IMR-90 (cell line): ENCODE results near the gene FFAR2. TPM values are rescaled to one million over a fixed set of nuclear protein-coding genes. Genes with fewer than 3 reads are reported as not detected.

Experiments
- ATAC-seq: fragments of 200-7000 bp; cut with Tn5 transposase; 2 replicates; pipeline ENCODE4 v1.9.1; 2020; ENCODE audit warnings: low read depth, mild to moderate bottlenecking, moderate library complexity
- BruUV-seq: library from RNA; stranded (reverse); fragments of 400-500 nt; replicated peaks from 2 replicates; lab custom pipeline; 2021; lab: Mats Ljungman, UMichigan
- CTCF ChIA-PET: fragments of 300-600 bp; formaldehyde crosslinking; extraction: SDS; loops from one replicate; lab custom pipeline; 2021; ENCODE audit warnings: antibody characterized with exemption; lab: Yijun Ruan, JAX
- POLR2A ChIA-PET: fragments of 300-600 bp; sonication (Branson Sonifier 250); formaldehyde crosslinking; loops from one replicate; lab custom pipeline; 2022; ENCODE audit warnings: antibody characterized with exemption; ENCODE audit not compliant: unreplicated experiment; lab: Charles Lee
- DNase-seq: peaks from one replicate; pipeline ENCODE4 v3.0.0; 2013
- H2AFZ ChIP-seq: replicated peaks from 2 replicates; pipeline ENCODE3; 2013; ENCODE audit warnings: low read length, mild to moderate bottlenecking; ENCODE audit not compliant: poor library complexity
- H2AK5ac ChIP-seq: 2 replicates; pipeline ENCODE4 v1.6.1; 2013; ENCODE audit warnings: low read depth, low read length, inconsistent platforms
- H2AK9ac ChIP-seq: replicated peaks from 2 replicates; pipeline ENCODE3; 2013; ENCODE audit warnings: mild to moderate bottlenecking, low read depth, low read length, moderate library complexity; ENCODE audit not compliant: poor library complexity
- H2BK120ac ChIP-seq: 2 replicates; pipeline ENCODE4 v1.6.1; 2013; ENCODE audit warnings: low read depth, low read length, inconsistent platforms
- H2BK15ac ChIP-seq: 3 replicates; pipeline ENCODE4 v1.6.1; 2013; ENCODE audit warnings: low read depth, low read length, inconsistent platforms
- H2BK20ac ChIP-seq: 2 replicates; pipeline ENCODE4 v1.6.1; 2013; ENCODE audit warnings: low read depth, mild to moderate bottlenecking, inconsistent platforms, low read length, moderate library complexity
- H2BK5ac ChIP-seq: 2 replicates; pipeline ENCODE4 v1.6.1; 2013; ENCODE audit warnings: mild to moderate bottlenecking, low read depth, low read length, inconsistent platforms; ENCODE audit not compliant: poor library complexity, severe bottlenecking
- H3K14ac ChIP-seq: replicated peaks from 2 replicates; pipeline ENCODE4 v1.6.1; 2013; ENCODE audit warnings: low read depth, low read length, inconsistent platforms
- H3K18ac ChIP-seq: 2 replicates; pipeline ENCODE4 v1.6.1; 2013; ENCODE audit warnings: low read depth, low read length, control low read depth
- H3K23ac ChIP-seq: 2 replicates; pipeline ENCODE4 v1.6.1; 2013; ENCODE audit warnings: low read depth, low read length, inconsistent platforms
- H3K27ac ChIP-seq: 2 replicates; pipeline ENCODE4 v1.5.1; 2013; ENCODE audit warnings: mild to moderate bottlenecking, control low read depth, low read length; ENCODE audit not compliant: insufficient read depth
- H3K27me3 ChIP-seq: 2 replicates; pipeline ENCODE4 v1.6.1; 2013; ENCODE audit warnings: low read length; ENCODE audit not compliant: control insufficient read depth, insufficient read depth
- H3K36me3 ChIP-seq: 2 replicates; pipeline ENCODE4 v1.6.1; 2013; ENCODE audit warnings: low read length, mixed read lengths; ENCODE audit not compliant: control insufficient read depth, insufficient read depth
- H3K4ac ChIP-seq: 2 replicates; pipeline ENCODE4 v1.6.1; 2013; ENCODE audit warnings: low read depth, low read length, inconsistent platforms
- H3K4me1 ChIP-seq: 2 replicates; pipeline ENCODE4 v1.6.1; 2013; ENCODE audit warnings: low read length, mixed read lengths; ENCODE audit not compliant: control insufficient read depth, insufficient read depth
- H3K4me2 ChIP-seq: 2 replicates; pipeline ENCODE4 v1.6.1; 2013; ENCODE audit warnings: low read depth, mild to moderate bottlenecking, control low read depth, low read length, moderate library complexity
- H3K4me3 ChIP-seq: 2 replicates; pipeline ENCODE4 v1.5.1; 2013; ENCODE audit warnings: low read depth, mild to moderate bottlenecking, control low read depth, low read length, moderate library complexity; ENCODE audit not compliant: insufficient read depth
- H3K56ac ChIP-seq: 2 replicates; pipeline ENCODE4 v1.6.1; 2013; ENCODE audit warnings: low read length, inconsistent platforms; ENCODE audit not compliant: insufficient read depth; ENCODE audit errors: extremely low read depth
- H3K79me1 ChIP-seq, 2 experiments: 2 replicates each; pipeline ENCODE4 v1.6.1; 2013; ENCODE audit warnings: low read length in 2 of 2, inconsistent platforms in 1 of 2, low read depth in 1 of 2
- H3K9ac ChIP-seq: 2 replicates; pipeline ENCODE4 v1.6.1; 2013; ENCODE audit warnings: low read depth, low read length, control low read depth
- H3K9me1 ChIP-seq: 2 replicates; pipeline ENCODE4 v1.6.1; 2013; ENCODE audit warnings: low read length, inconsistent platforms; ENCODE audit not compliant: insufficient read depth
- H3K9me3 ChIP-seq: 2 replicates; pipeline ENCODE4 v1.6.1; 2013; ENCODE audit warnings: low read length; ENCODE audit not compliant: control insufficient read depth, insufficient read depth
- H4K20me1 ChIP-seq: 2 replicates; pipeline ENCODE4 v1.6.1; 2013; ENCODE audit warnings: low read length, inconsistent platforms; ENCODE audit not compliant: insufficient read depth
- H4K5ac ChIP-seq: 2 replicates; pipeline ENCODE4 v1.6.1; 2013; ENCODE audit warnings: mild to moderate bottlenecking, low read depth, low read length, control low read depth
- H4K8ac ChIP-seq, 2 experiments: 2 replicates each; pipeline ENCODE4 v1.6.1; 2013; ENCODE audit warnings: low read depth in 2 of 2, low read length in 2 of 2, control low read depth in 1 of 2, inconsistent platforms in 1 of 2
- H4K91ac ChIP-seq: 2 replicates; pipeline ENCODE4 v1.6.1; 2013; ENCODE audit warnings: low read depth, low read length, inconsistent platforms; ENCODE audit not compliant: insufficient read depth
- BHLHE40 ChIP-seq: fragments of 150-350 bp; IDR thresholded peaks from 2 replicates; pipeline ENCODE4 v1.6.1; 2016; ENCODE audit warnings: mild to moderate bottlenecking, low read depth, low read length
- MAFK ChIP-seq: IDR thresholded peaks from 2 replicates; pipeline ENCODE4 v1.6.1; 2012; ENCODE audit warnings: low read depth, low read length, improper control_type of control experiment
- MAZ ChIP-seq: IDR thresholded peaks from 2 replicates; pipeline ENCODE4 v1.6.1; 2012; ENCODE audit warnings: low read depth, mild to moderate bottlenecking, low read length, improper control_type of control experiment, moderate library complexity, borderline replicate concordance
- POLR2A ChIP-seq: IDR thresholded peaks from 2 replicates; pipeline ENCODE4 v1.6.1; 2012; ENCODE audit warnings: mild to moderate bottlenecking, low read depth, low read length
- RAD21 ChIP-seq: IDR thresholded peaks from 2 replicates; pipeline ENCODE4 v1.6.1; 2012; ENCODE audit warnings: low read length, improper control_type of control experiment
- RCOR1 ChIP-seq: IDR thresholded peaks from 2 replicates; pipeline ENCODE4 v1.6.1; 2012; ENCODE audit warnings: mild to moderate bottlenecking, low read length, improper control_type of control experiment; ENCODE audit not compliant: insufficient replicate concordance
- RFX5 ChIP-seq: IDR thresholded peaks from 2 replicates; pipeline ENCODE4 v1.8.0; 2012; ENCODE audit warnings: low read depth, mild to moderate bottlenecking, low read length, moderate library complexity
- WGBS, 2 experiments: methylation state at CpG; one replicate each; pipeline versions ENCODE4 v1.1.5 to v1.1.7; 2013; ENCODE audit warnings: missing lambda C conversion rate in 2 of 2; ENCODE audit not compliant: insufficient read length in 1 of 2; ENCODE audit errors: extremely low coverage in 2 of 2; 5-methylcytosine and 5-hydroxymethylcytosine counted together
- dilution Hi-C: fragments of 300-500 bp; cut with HindIII; formaldehyde crosslinking; loops from one replicate; pipeline ENCODE4 v1.14.3; 2018; ENCODE audit warnings: low sequenced_read_pairs; ENCODE audit not compliant: unreplicated experiment
- in situ Hi-C: fragments of 300-500 bp; cut with MboI; formaldehyde crosslinking; loops from 3 replicates; pipeline ENCODE4 v1.14.3; 2019; ENCODE audit warnings: low sequenced_read_pairs, inconsistent platforms, mixed read lengths
- intact Hi-C: fragments of 100-400 bp; cut with micrococcal nuclease; formaldehyde crosslinking; loops from 2 replicates; pipeline ENCODE4 v1.10.0; 2022
- polyA plus RNA-seq, 3 experiments: library from polyadenylated mRNA; depleted of rRNA; stranded (reverse); fragments of >200 nt; gene quantifications; 2 replicates each; pipeline ENCODE4 v1.2.3, GENCODE V29; 2012; ENCODE audit warnings: low replicate concordance in 1 of 3
- total RNA-seq: library from RNA; depleted of rRNA; stranded (reverse); fragments of >200 nt; gene quantifications from 2 replicates; pipeline ENCODE4 v1.2.3, GENCODE V29; 2012
- TF ChIP-seq, protein P1 (sequence below): conservative IDR thresholded peaks from 2 replicates; pipeline ENCODE4 v1.5.1; 2012; ENCODE audit warnings: mild to moderate bottlenecking, low read depth, low read length, improper control_type of control experiment

FFAR2 gene
- total and polyA plus RNA-seq, 2 of the 4 experiments (the other 2 are of a cell fraction), result not detected

DNA sequence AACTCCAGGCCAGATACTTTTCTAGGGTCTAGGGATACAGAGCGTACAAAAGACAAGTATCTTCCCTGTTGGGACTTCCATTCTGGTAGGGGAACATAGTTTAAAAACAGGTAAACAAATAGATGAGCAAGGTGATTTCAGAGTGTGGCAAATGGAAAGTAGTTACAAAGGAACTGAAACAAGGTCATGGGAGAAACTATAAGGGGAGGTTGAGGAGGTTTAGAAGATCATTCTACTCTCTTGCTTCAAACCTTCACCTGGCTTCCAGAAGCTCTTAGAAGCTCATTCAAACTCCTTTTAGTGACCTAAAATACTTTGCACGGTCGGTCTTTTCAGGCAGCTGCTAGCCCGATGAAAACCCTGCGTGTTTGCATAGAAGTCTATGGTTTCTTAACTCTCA is 9.1 kb downstream of the FFAR2 start:
- WGBS, 2 experiments, result 80% methylated on average over 1 of the region's 5 CpGs; no CpG with 5 or more reads in 1 of the 2 experiments
- Histone ChIP-seq H4K8ac (no peak overlapping the region), H3K27ac (no peak overlapping the region), H4K91ac (no peak overlapping the region), H4K20me1 (no peaks in the 10 kb centered on the region), H3K18ac (no peak overlapping the region), H4K5ac (no peak overlapping the region), H3K14ac (no peak overlapping the region), H3K4me3 (no peak overlapping the region), H3K4ac (no peak overlapping the region), H2AFZ (no peak overlapping the region), H2AK9ac (no peak overlapping the region), H3K36me3 (no peaks in the 10 kb centered on the region), H3K4me1 (no peaks in the 10 kb centered on the region), H3K9ac (no peak overlapping the region), H3K4me2 (no peak overlapping the region), H3K23ac (no peak overlapping the region), H3K79me1 (no peaks in the 10 kb centered on the region), H2AK5ac (no peak overlapping the region), H2BK15ac (no peak overlapping the region), H3K9me1 (no peaks in the 10 kb centered on the region), H3K27me3 (peaks cover 4% of the 10 kb centered on the region; the same call in 1 of the 2 replicates), H2BK20ac (no peak overlapping the region), H3K56ac (no peak overlapping the region), H2BK120ac (no peak overlapping the region), H2BK5ac (no peak overlapping the region), H3K9me3 (no peaks in the 10 kb centered on the region)
- in situ Hi-C loops, result no loop called here
- no peak for ATAC-seq
- no peak for DNase-seq
- intact Hi-C loops, result no loop called here
- BruUV-seq, result no TSS peak
- CTCF ChIA-PET, result interaction anchor here (0.6 kb wide), 1 partner anchor 490 kb away, joined by 3 read pairs; no protein-coding TSS in a partner anchor
- dilution Hi-C loops, result no loop called here
- POLR2A ChIA-PET, result no interaction called here
- TF ChIP-seq MAFK, result no peak
- no peak for TF ChIP-seq RAD21
- no peak for TF ChIP-seq RFX5
- no peak for TF ChIP-seq MAZ
- TF ChIP-seq POLR2A, result no peak
- no peak for TF ChIP-seq RCOR1
- TF ChIP-seq, protein P1, sequence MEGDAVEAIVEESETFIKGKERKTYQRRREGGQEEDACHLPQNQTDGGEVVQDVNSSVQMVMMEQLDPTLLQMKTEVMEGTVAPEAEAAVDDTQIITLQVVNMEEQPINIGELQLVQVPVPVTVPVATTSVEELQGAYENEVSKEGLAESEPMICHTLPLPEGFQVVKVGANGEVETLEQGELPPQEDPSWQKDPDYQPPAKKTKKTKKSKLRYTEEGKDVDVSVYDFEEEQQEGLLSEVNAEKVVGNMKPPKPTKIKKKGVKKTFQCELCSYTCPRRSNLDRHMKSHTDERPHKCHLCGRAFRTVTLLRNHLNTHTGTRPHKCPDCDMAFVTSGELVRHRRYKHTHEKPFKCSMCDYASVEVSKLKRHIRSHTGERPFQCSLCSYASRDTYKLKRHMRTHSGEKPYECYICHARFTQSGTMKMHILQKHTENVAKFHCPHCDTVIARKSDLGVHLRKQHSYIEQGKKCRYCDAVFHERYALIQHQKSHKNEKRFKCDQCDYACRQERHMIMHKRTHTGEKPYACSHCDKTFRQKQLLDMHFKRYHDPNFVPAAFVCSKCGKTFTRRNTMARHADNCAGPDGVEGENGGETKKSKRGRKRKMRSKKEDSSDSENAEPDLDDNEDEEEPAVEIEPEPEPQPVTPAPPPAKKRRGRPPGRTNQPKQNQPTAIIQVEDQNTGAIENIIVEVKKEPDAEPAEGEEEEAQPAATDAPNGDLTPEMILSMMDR, result no peak
- no peak for TF ChIP-seq BHLHE40
